ENCODE data around the gene SYT1.

SYT1 gene

GRCh38 chr12:79347866-79348265, 483.3 kb downstream of the SYT1 start:
- ATAC-seq (ENCODE audit: low read depth): no peak
- TF ChIP-seq, protein P1, sequence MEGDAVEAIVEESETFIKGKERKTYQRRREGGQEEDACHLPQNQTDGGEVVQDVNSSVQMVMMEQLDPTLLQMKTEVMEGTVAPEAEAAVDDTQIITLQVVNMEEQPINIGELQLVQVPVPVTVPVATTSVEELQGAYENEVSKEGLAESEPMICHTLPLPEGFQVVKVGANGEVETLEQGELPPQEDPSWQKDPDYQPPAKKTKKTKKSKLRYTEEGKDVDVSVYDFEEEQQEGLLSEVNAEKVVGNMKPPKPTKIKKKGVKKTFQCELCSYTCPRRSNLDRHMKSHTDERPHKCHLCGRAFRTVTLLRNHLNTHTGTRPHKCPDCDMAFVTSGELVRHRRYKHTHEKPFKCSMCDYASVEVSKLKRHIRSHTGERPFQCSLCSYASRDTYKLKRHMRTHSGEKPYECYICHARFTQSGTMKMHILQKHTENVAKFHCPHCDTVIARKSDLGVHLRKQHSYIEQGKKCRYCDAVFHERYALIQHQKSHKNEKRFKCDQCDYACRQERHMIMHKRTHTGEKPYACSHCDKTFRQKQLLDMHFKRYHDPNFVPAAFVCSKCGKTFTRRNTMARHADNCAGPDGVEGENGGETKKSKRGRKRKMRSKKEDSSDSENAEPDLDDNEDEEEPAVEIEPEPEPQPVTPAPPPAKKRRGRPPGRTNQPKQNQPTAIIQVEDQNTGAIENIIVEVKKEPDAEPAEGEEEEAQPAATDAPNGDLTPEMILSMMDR (IDR thresholded peaks at IDR 0.05; ENCODE audit: poor library complexity, severe bottlenecking): no peak

GRCh38 chr12:79351251-79351650, 486.7 kb downstream of the SYT1 start:
- Histone ChIP-seq H3K4me1 (ENCODE audit: insufficient read depth, poor library complexity, severe bottlenecking) (no peaks in the 10 kb centered on the region), H3K27me3 (ENCODE audit: insufficient read depth, poor library complexity, severe bottlenecking) (no peaks in the 10 kb centered on the region), H3K36me3 (ENCODE audit: low read depth) (no peaks in the 10 kb centered on the region), H3K9me3 (ENCODE audit: severe bottlenecking) (no peaks in the 10 kb centered on the region), H3K4me3 (ENCODE audit: severe bottlenecking) (no peak overlapping the region), H3K27ac (ENCODE audit: poor library complexity, severe bottlenecking) (no peak overlapping the region)
- TF ChIP-seq, protein P1 (IDR thresholded peaks at IDR 0.05; ENCODE audit: poor library complexity, severe bottlenecking): no peak
- DNase-seq (ENCODE audit: low spot score): no peak
- ATAC-seq (ENCODE audit: low read depth): no peak

More at GRCh38 chr12:79347866-79348265, 483.3 kb downstream of the SYT1 start:
- Histone ChIP-seq H3K4me3 (ENCODE audit: severe bottlenecking) (no peak overlapping the region), H3K9me3 (ENCODE audit: severe bottlenecking) (no peaks in the 10 kb centered on the region), H3K4me1 (ENCODE audit: insufficient read depth, poor library complexity, severe bottlenecking) (no peaks in the 10 kb centered on the region), H3K27me3 (ENCODE audit: insufficient read depth, poor library complexity, severe bottlenecking) (no peaks in the 10 kb centered on the region), H3K27ac (ENCODE audit: poor library complexity, severe bottlenecking) (no peak overlapping the region), H3K36me3 (ENCODE audit: low read depth) (no peaks in the 10 kb centered on the region)
- no peak for DNase-seq (ENCODE audit: low spot score)

GRCh38 chr12:79356216-79356615, 491.6 kb downstream of the SYT1 start:
- no peak for DNase-seq (ENCODE audit: low spot score)
- H3K36me3 ChIP-seq (ENCODE audit: low read depth): no peaks in the 10 kb centered on the region
- ATAC-seq (ENCODE audit: low read depth): no peak
- no peak overlapping the region for H3K4me3 ChIP-seq (ENCODE audit: severe bottlenecking)
- no peak overlapping the region for H3K27ac ChIP-seq (ENCODE audit: poor library complexity, severe bottlenecking)
- TF ChIP-seq, protein P1 (IDR thresholded peaks at IDR 0.05; ENCODE audit: poor library complexity, severe bottlenecking): no peak
- no peaks in the 10 kb centered on the region for H3K27me3 ChIP-seq (ENCODE audit: insufficient read depth, poor library complexity, severe bottlenecking)
- H3K9me3 ChIP-seq (ENCODE audit: severe bottlenecking): no peaks in the 10 kb centered on the region
- H3K4me1 ChIP-seq (ENCODE audit: insufficient read depth, poor library complexity, severe bottlenecking): no peaks in the 10 kb centered on the region

GRCh38 chr12:79357048-79357447, 492.5 kb downstream of the SYT1 start:
- no peak overlapping the region for H3K4me3 ChIP-seq (ENCODE audit: severe bottlenecking)
- ATAC-seq (ENCODE audit: low read depth) (no peak), DNase-seq (ENCODE audit: low spot score) (no peak)
- TF ChIP-seq, protein P1 (IDR thresholded peaks at IDR 0.05; ENCODE audit: poor library complexity, severe bottlenecking): no peak
- H3K27me3 ChIP-seq (ENCODE audit: insufficient read depth, poor library complexity, severe bottlenecking): no peaks in the 10 kb centered on the region
- H3K9me3 ChIP-seq (ENCODE audit: severe bottlenecking): no peaks in the 10 kb centered on the region
- no peaks in the 10 kb centered on the region for H3K36me3 ChIP-seq (ENCODE audit: low read depth)
- H3K4me1 ChIP-seq (ENCODE audit: insufficient read depth, poor library complexity, severe bottlenecking): no peaks in the 10 kb centered on the region
- no peak overlapping the region for H3K27ac ChIP-seq (ENCODE audit: poor library complexity, severe bottlenecking)

GRCh38 chr12:79358716-79359300, 494.2 kb downstream of the SYT1 start:
- H3K27me3 ChIP-seq (ENCODE audit: insufficient read depth, poor library complexity, severe bottlenecking): no peaks in the 10 kb centered on the region
- DNase-seq (ENCODE audit: low spot score): no peak

More at GRCh38 chr12:79358716-79359300, 494.2 kb downstream of the SYT1 start:
- TF ChIP-seq, protein P1 (IDR thresholded peaks at IDR 0.05; ENCODE audit: poor library complexity, severe bottlenecking): no peak
- Histone ChIP-seq H3K4me3 (ENCODE audit: severe bottlenecking) (no peak overlapping the region), H3K27ac (ENCODE audit: poor library complexity, severe bottlenecking) (no peak overlapping the region), H3K36me3 (ENCODE audit: low read depth) (no peaks in the 10 kb centered on the region), H3K9me3 (ENCODE audit: severe bottlenecking) (no peaks in the 10 kb centered on the region), H3K4me1 (ENCODE audit: insufficient read depth, poor library complexity, severe bottlenecking) (no peaks in the 10 kb centered on the region)
- no peak for ATAC-seq (ENCODE audit: low read depth)

Data from RWPE2 (cell line).